KMS-11 (cell line): Measurements from ENCODE around the gene ADGRG2.

Experiments used
- H2AFZ ChIP-seq: fragments of 200-600 bp; sonication (generic); 2 replicates; pipeline ENCODE4 v1.6.1; 2016; ENCODE audit warnings: antibody characterized with exemption, mixed run types, low read depth
- H3K27ac ChIP-seq: fragments of 200-600 bp; sonication (generic); 2 replicates; pipeline ENCODE4 v1.6.1; 2016; ENCODE audit warnings: mild to moderate bottlenecking, mixed run types
- H3K27me3 ChIP-seq: fragments of 200-600 bp; sonication (generic); 2 replicates; pipeline ENCODE4 v1.6.1; 2017; ENCODE audit warnings: mild to moderate bottlenecking, low read depth, mixed run types, moderate library complexity; ENCODE audit not compliant: insufficient read depth
- H3K36me3 ChIP-seq: fragments of 200-600 bp; sonication (generic); 2 replicates; pipeline ENCODE4 v1.6.1; 2017; ENCODE audit warnings: mild to moderate bottlenecking, mixed run types; ENCODE audit not compliant: insufficient read depth
- H3K4me1 ChIP-seq: fragments of 200-600 bp; sonication (generic); 2 replicates; pipeline ENCODE4 v1.6.1; 2016; ENCODE audit warnings: mild to moderate bottlenecking, low read depth, mixed run types; ENCODE audit not compliant: poor library complexity, severe bottlenecking
- H3K4me2 ChIP-seq: fragments of 200-600 bp; sonication (generic); 2 replicates; pipeline ENCODE4 v1.7.0; 2016; ENCODE audit warnings: mild to moderate bottlenecking, mixed run types
- H3K4me3 ChIP-seq: fragments of 200-600 bp; sonication (generic); IDR thresholded peaks from 2 replicates; pipeline ENCODE4 v1.6.1; 2017; ENCODE audit warnings: low read depth, low read length, mixed read lengths; ENCODE audit not compliant: insufficient read depth
- H3K79me2 ChIP-seq: fragments of 200-600 bp; sonication (generic); 2 replicates; pipeline ENCODE4 v1.6.1; 2016; ENCODE audit warnings: low read depth, mixed run types; ENCODE audit not compliant: insufficient read depth
- H3K9ac ChIP-seq: fragments of 200-600 bp; sonication (generic); 2 replicates; pipeline ENCODE4 v1.6.1; 2016; ENCODE audit warnings: mild to moderate bottlenecking, mixed run types
- H4K20me1 ChIP-seq: fragments of 200-600 bp; sonication (generic); 2 replicates; pipeline ENCODE4 v1.6.1; 2016; ENCODE audit warnings: mild to moderate bottlenecking, mixed run types; ENCODE audit not compliant: insufficient read depth
- CTCF ChIP-seq: fragments of 200-600 bp; sonication (generic); conservative IDR thresholded peaks from 2 replicates; pipeline ENCODE4 v1.6.1; 2017; ENCODE audit warnings: low read depth, mild to moderate bottlenecking, antibody characterized with exemption, low read length, moderate library complexity, mixed read lengths

Gene ADGRG2

GRCh38 chrX:18949291-18949943, 172.9 kb downstream of the ADGRG2 start:
- Histone ChIP-seq H3K4me2 (no peak overlapping the region), H3K36me3 (no peaks in the 10 kb centered on the region), H3K79me2 (no peaks in the 10 kb centered on the region), H3K9ac (no peak overlapping the region), H3K27ac (no peak overlapping the region), H3K4me3 (no peak overlapping the region), H2AFZ (no peak overlapping the region), H3K4me1 (no peaks in the 10 kb centered on the region), H4K20me1 (no peaks in the 10 kb centered on the region), H3K27me3 (no peaks in the 10 kb centered on the region)
- TF ChIP-seq CTCF = no peak

- no peak overlapping the region for H2AFZ ChIP-seq
- H4K20me1 ChIP-seq = no peaks in the 10 kb centered on the region
- no peaks in the 10 kb centered on the region for H3K4me1 ChIP-seq
- H3K27ac ChIP-seq = no peak overlapping the region
- H3K9ac ChIP-seq = no peak overlapping the region
- H3K36me3 ChIP-seq = no peaks in the 10 kb centered on the region
- H3K79me2 ChIP-seq = no peaks in the 10 kb centered on the region
- no peaks in the 10 kb centered on the region for H3K27me3 ChIP-seq
- H3K4me3 ChIP-seq = no peak overlapping the region
- H3K4me2 ChIP-seq = no peak overlapping the region
- no peak for TF ChIP-seq CTCF
Measured at GRCh38 chrX:18946611-18947010, 175.7 kb downstream of the ADGRG2 start.

- Histone ChIP-seq H3K4me1 (no peaks in the 10 kb centered on the region), H3K4me2 (no peak overlapping the region), H3K4me3 (no peak overlapping the region), H3K9ac (no peak overlapping the region), H3K27me3 (no peaks in the 10 kb centered on the region), H3K79me2 (no peaks in the 10 kb centered on the region), H3K36me3 (no peaks in the 10 kb centered on the region), H4K20me1 (no peaks in the 10 kb centered on the region), H2AFZ (no peak overlapping the region), H3K27ac (no peak overlapping the region)
- TF ChIP-seq CTCF = no peak
Measured at GRCh38 chrX:18946157-18946556, 176.1 kb downstream of the ADGRG2 start.

- Histone ChIP-seq H3K4me1 (no peaks in the 10 kb centered on the region), H2AFZ (no peak overlapping the region), H3K27ac (no peak overlapping the region), H3K4me3 (no peak overlapping the region), H3K79me2 (no peaks in the 10 kb centered on the region), H3K27me3 (no peaks in the 10 kb centered on the region), H3K9ac (no peak overlapping the region), H3K4me2 (no peak overlapping the region), H3K36me3 (no peaks in the 10 kb centered on the region), H4K20me1 (no peaks in the 10 kb centered on the region)
- TF ChIP-seq CTCF = no peak
Measured at GRCh38 chrX:18945483-18945882, 176.8 kb downstream of the ADGRG2 start.
